ENCODE data around the gene THOC7. TPM values are rescaled to one million over a fixed set of nuclear protein-coding genes. Genes with fewer than 3 reads are reported as not detected.

Gene THOC7
- total RNA-seq, 1 experiment from 2014 or later = 86.2 TPM

GRCh38 chr3:63803911-63804310 lies 59.7 kb downstream of the THOC7 start:
- H3K36me3 ChIP-seq = no peaks in the 10 kb centered on the region
- no peak overlapping the region for H3K4me3 ChIP-seq
- H3K27ac ChIP-seq = no peak overlapping the region
- H3K9me3 ChIP-seq (replicated peaks) = no peaks in the 10 kb centered on the region
- DNase-seq (ENCODE audit: low read depth in 1 of 2, low spot score in 2 of 2) = no peak
- peaks cover 4% of the 10 kb centered on the region; the same call in 1 of the 2 replicates for H3K27me3 ChIP-seq (replicated peaks)
- no peaks in the 10 kb centered on the region for H3K4me1 ChIP-seq (replicated peaks)

GRCh38 chr3:63800097-63800496 lies 63.5 kb downstream of the THOC7 start:
- no peak overlapping the region for H3K27ac ChIP-seq
- H3K9me3 ChIP-seq (replicated peaks) = no peaks in the 10 kb centered on the region
- no peaks in the 10 kb centered on the region for H3K36me3 ChIP-seq
- no peaks in the 10 kb centered on the region for H3K4me1 ChIP-seq (replicated peaks)
- H3K4me3 ChIP-seq = no peak overlapping the region
- no peak for DNase-seq (ENCODE audit: low read depth in 1 of 2, low spot score in 2 of 2)
- peaks cover 4% of the 10 kb centered on the region; the same call in 1 of the 2 replicates for H3K27me3 ChIP-seq (replicated peaks)

- Histone ChIP-seq H3K27me3 (replicated peaks) (peaks cover 4% of the 10 kb centered on the region; the same call in 1 of the 2 replicates), H3K9me3 (replicated peaks) (no peaks in the 10 kb centered on the region), H3K4me3 (no peak overlapping the region), H3K36me3 (no peaks in the 10 kb centered on the region), H3K4me1 (replicated peaks) (no peaks in the 10 kb centered on the region), H3K27ac (no peak overlapping the region)
- DNase-seq (ENCODE audit: low read depth in 1 of 2, low spot score in 2 of 2) = no peak
Observed at GRCh38 chr3:63798949-63799348, 64.7 kb downstream of the THOC7 start.

- Histone ChIP-seq H3K4me1 (replicated peaks) (no peaks in the 10 kb centered on the region), H3K27ac (no peak overlapping the region), H3K36me3 (no peaks in the 10 kb centered on the region), H3K9me3 (replicated peaks) (no peaks in the 10 kb centered on the region), H3K27me3 (replicated peaks) (peaks cover 4% of the 10 kb centered on the region; the same call in 1 of the 2 replicates), H3K4me3 (no peak overlapping the region)
- no peak for DNase-seq (ENCODE audit: low read depth in 1 of 2, low spot score in 2 of 2)
Observed at GRCh38 chr3:63798544-63798943, 65.1 kb downstream of the THOC7 start.

GRCh38 chr3:63795438-63795837 lies 68.2 kb downstream of the THOC7 start:
- Histone ChIP-seq H3K36me3 (no peaks in the 10 kb centered on the region), H3K4me1 (replicated peaks) (peaks cover 9% of the 10 kb centered on the region; the same call in 1 of the 2 replicates), H3K27me3 (replicated peaks) (no peaks in the 10 kb centered on the region), H3K27ac (no peak overlapping the region), H3K4me3 (no peak overlapping the region), H3K9me3 (replicated peaks) (no peaks in the 10 kb centered on the region)
- DNase-seq (ENCODE audit: low read depth in 1 of 2, low spot score in 2 of 2) = no peak

- DNase-seq (ENCODE audit: low read depth in 1 of 2, low spot score in 2 of 2) = peak in 1 of 2 experiments; percentile 37
- no peak overlapping the region for H3K4me3 ChIP-seq
- H3K36me3 ChIP-seq = no peaks in the 10 kb centered on the region
- H3K27ac ChIP-seq = no peak overlapping the region
- no peaks in the 10 kb centered on the region for H3K9me3 ChIP-seq (replicated peaks)
- H3K27me3 ChIP-seq (replicated peaks) = no peaks in the 10 kb centered on the region
- peaks cover 13% of the 10 kb centered on the region; the same call in 1 of the 2 replicates for H3K4me1 ChIP-seq (replicated peaks)
Observed at GRCh38 chr3:63791974-63792373, 71.6 kb downstream of the THOC7 start.

Other genes starting within 250 kb of the THOC7 start
- not detected in 2 replicates for gene SNTN, start 211.1 kb downstream of the THOC7 start, total RNA-seq (2014; rRNA removed; shearing (Covaris generic))
- gene C3orf49, start 44.5 kb downstream of the THOC7 start, total RNA-seq (2014; rRNA removed; shearing (Covaris generic)) = not detected in 2 replicates
- gene ATXN7, start 62 bp upstream of the THOC7 start, total RNA-seq (2014; rRNA removed; shearing (Covaris generic)) = 7.1 and 14.9 TPM in 2 replicates
- gene SCAANT1, start 48.6 kb upstream of the THOC7 start, total RNA-seq (2014; rRNA removed; shearing (Covaris generic)) = not detected in 2 replicates
- 135 and 139 TPM in 2 replicates for gene PSMD6, start 159.7 kb upstream of the THOC7 start, total RNA-seq (2014; rRNA removed; shearing (Covaris generic))